Left kidney (tissue), 2 donors: ENCODE measurements around the gene CCNE1. TPM values are rescaled to one million over a fixed set of nuclear protein-coding genes. Genes with fewer than 3 reads are reported as not detected.
"Not testable (repeated sequence)": the region's sequence is repeated elsewhere in the genome, so short reads cannot be mapped to it uniquely, and the experiment has no call there.

ENCODE experiments used
- DNase-seq: peaks from one replicate; pipeline ENCODE4 v3.0.0-alpha.2; 2013
- polyA plus RNA-seq: library from polyadenylated mRNA; unstranded; fragments of 120-200 nt; gene quantifications from one replicate; pipeline ENCODE4 v1.2.1, GENCODE V29; 2013; ENCODE audit not compliant: insufficient read length

The CCNE1 gene
- polyA plus RNA-seq, 1 donor: 10.8 TPM

- DNase-seq: no peak
These were observed 25.7 kb upstream of the CCNE1 start for GRCh38 chr19:29785955-29786589.

- no peak for DNase-seq
These were observed 24.5 kb upstream of the CCNE1 start for GRCh38 chr19:29787281-29787680.

GRCh38 chr19:29789007-29789406, 22.8 kb upstream of the CCNE1 start:
- DNase-seq: no peak

GRCh38 chr19:29793116-29793727, 18.6 kb upstream of the CCNE1 start:
- DNase-seq: no peak

- DNase-seq: not testable (repeated sequence)
These were observed 17.3 kb upstream of the CCNE1 start for GRCh38 chr19:29794490-29794889.

- DNase-seq: no peak
These were observed 16.2 kb upstream of the CCNE1 start for GRCh38 chr19:29795461-29796172.

GRCh38 chr19:29796173-29796573, 15.6 kb upstream of the CCNE1 start:
- no peak for DNase-seq

GRCh38 chr19:29798774-29799497, 12.9 kb upstream of the CCNE1 start:
- no peak for DNase-seq

GRCh38 chr19:29800100-29800825, 11.5 kb upstream of the CCNE1 start:
- DNase-seq: no peak

GRCh38 chr19:29803951-29804350, 7.8 kb upstream of the CCNE1 start:
- DNase-seq: not testable (repeated sequence)

- DNase-seq: no peak
These were observed 7.3 kb upstream of the CCNE1 start for GRCh38 chr19:29804493-29804892.

- DNase-seq: no peak
These were observed 6.5 kb upstream of the CCNE1 start for GRCh38 chr19:29805031-29805965.

- DNase-seq: no peak
These were observed 5.5 kb upstream of the CCNE1 start for GRCh38 chr19:29806098-29806866.

- no peak for DNase-seq
These were observed 4.6 kb upstream of the CCNE1 start for GRCh38 chr19:29807178-29807577.

- DNase-seq: no peak
These were observed 3.9 kb upstream of the CCNE1 start for GRCh38 chr19:29807870-29808405.

- no peak for DNase-seq
These were observed 1.8 kb upstream of the CCNE1 start for GRCh38 chr19:29809795-29810503.

- no peak for DNase-seq
These were observed 1.3 kb upstream of the CCNE1 start for GRCh38 chr19:29810504-29810871.

GRCh38 chr19:29812080-29812880, 489 bp downstream of the CCNE1 start:
- DNase-seq: no peak
